ENCODE measurements around the gene IGSF3. TPM values are rescaled to one million over a fixed set of nuclear protein-coding genes. Genes with fewer than 3 reads are reported as not detected.
"Not testable (repeated sequence)": the region's sequence is repeated elsewhere in the genome, so short reads cannot be mapped to it uniquely, and the experiment has no call there.

Gene IGSF3
- total RNA-seq, 1 donor from 2014 or later = 2.1 TPM

GRCh38 chr1:116644096-116644495 is 23.4 kb downstream of the IGSF3 start:
- peaks cover 13% of the 10 kb centered on the region for H3K27me3 Mint-ChIP-seq
- H3K27ac Mint-ChIP-seq; H3K36me3 Mint-ChIP-seq (ENCODE audit: low read depth); intact Hi-C loops (cut with micrococcal nuclease); H3K4me1 Mint-ChIP-seq; H3K4me3 Mint-ChIP-seq; DNase-seq; H3K9me3 Mint-ChIP-seq: not testable (repeated sequence)

- intact Hi-C loops (cut with micrococcal nuclease); H3K4me3 Mint-ChIP-seq; H3K36me3 Mint-ChIP-seq (ENCODE audit: low read depth); H3K27me3 Mint-ChIP-seq; H3K4me1 Mint-ChIP-seq; H3K9me3 Mint-ChIP-seq; H3K27ac Mint-ChIP-seq; DNase-seq: not testable (repeated sequence)
Observed at GRCh38 chr1:116643281-116643751, 24.2 kb downstream of the IGSF3 start.

GRCh38 chr1:116642311-116643280 is 24.9 kb downstream of the IGSF3 start:
- H3K27me3 Mint-ChIP-seq; H3K9me3 Mint-ChIP-seq; intact Hi-C loops (cut with micrococcal nuclease); H3K27ac Mint-ChIP-seq; DNase-seq; H3K36me3 Mint-ChIP-seq (ENCODE audit: low read depth); H3K4me3 Mint-ChIP-seq: not testable (repeated sequence)
- H3K4me1 Mint-ChIP-seq = peaks cover 14% of the 10 kb centered on the region

GRCh38 chr1:116637583-116637982 is 29.9 kb downstream of the IGSF3 start:
- H3K4me3 Mint-ChIP-seq = not testable (repeated sequence)

GRCh38 chr1:116636584-116636983 is 30.9 kb downstream of the IGSF3 start:
- H3K27ac Mint-ChIP-seq; H3K9me3 Mint-ChIP-seq; DNase-seq; H3K36me3 Mint-ChIP-seq (ENCODE audit: low read depth); intact Hi-C loops (cut with micrococcal nuclease); H3K4me3 Mint-ChIP-seq: not testable (repeated sequence)
- H3K27me3 Mint-ChIP-seq = peaks cover 15% of the 10 kb centered on the region
- H3K4me1 Mint-ChIP-seq = peaks cover 20% of the 10 kb centered on the region

More at GRCh38 chr1:116637583-116637982, 29.9 kb downstream of the IGSF3 start:
- H3K27me3 Mint-ChIP-seq; intact Hi-C loops (cut with micrococcal nuclease); H3K9me3 Mint-ChIP-seq; DNase-seq; H3K36me3 Mint-ChIP-seq (ENCODE audit: low read depth): not testable (repeated sequence)
- Mint-ChIP-seq H3K4me1 (peaks cover 16% of the 10 kb centered on the region), H3K27ac (peak overlapping the region; percentile 35)

DNA sequence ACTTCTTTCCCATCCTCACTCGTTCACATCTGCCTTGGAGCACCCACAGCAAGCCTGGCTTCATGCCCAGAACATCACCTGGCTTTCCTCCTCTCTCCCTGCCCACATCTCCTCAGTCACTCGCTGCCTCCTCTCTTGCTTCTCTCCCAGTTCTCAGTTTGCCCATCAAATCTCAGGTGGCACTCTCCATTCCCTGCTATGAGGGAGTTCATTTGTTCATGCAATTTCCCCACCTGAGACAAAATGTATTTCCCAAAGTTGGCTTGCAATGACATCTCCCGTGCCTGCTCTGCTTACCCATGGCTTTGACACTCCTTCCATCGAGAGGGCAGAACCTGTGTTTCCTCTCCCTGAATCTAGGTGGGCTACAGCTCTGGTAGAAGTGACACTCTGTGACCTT is 33.1 kb downstream of the IGSF3 start:
- peaks cover 20% of the 10 kb centered on the region for H3K4me1 Mint-ChIP-seq
- H3K9me3 Mint-ChIP-seq; H3K4me3 Mint-ChIP-seq; H3K27ac Mint-ChIP-seq; H3K36me3 Mint-ChIP-seq (ENCODE audit: low read depth); DNase-seq; intact Hi-C loops (cut with micrococcal nuclease): not testable (repeated sequence)
- peaks cover 14% of the 10 kb centered on the region for H3K27me3 Mint-ChIP-seq

- H3K9me3 Mint-ChIP-seq; H3K36me3 Mint-ChIP-seq (ENCODE audit: low read depth); DNase-seq; intact Hi-C loops (cut with micrococcal nuclease); H3K27ac Mint-ChIP-seq; H3K4me3 Mint-ChIP-seq: not testable (repeated sequence)
- peaks cover 13% of the 10 kb centered on the region for H3K4me1 Mint-ChIP-seq
- H3K27me3 Mint-ChIP-seq = peaks cover 14% of the 10 kb centered on the region
Observed at GRCh38 chr1:116631996-116632925, 35.3 kb downstream of the IGSF3 start.

DNA sequence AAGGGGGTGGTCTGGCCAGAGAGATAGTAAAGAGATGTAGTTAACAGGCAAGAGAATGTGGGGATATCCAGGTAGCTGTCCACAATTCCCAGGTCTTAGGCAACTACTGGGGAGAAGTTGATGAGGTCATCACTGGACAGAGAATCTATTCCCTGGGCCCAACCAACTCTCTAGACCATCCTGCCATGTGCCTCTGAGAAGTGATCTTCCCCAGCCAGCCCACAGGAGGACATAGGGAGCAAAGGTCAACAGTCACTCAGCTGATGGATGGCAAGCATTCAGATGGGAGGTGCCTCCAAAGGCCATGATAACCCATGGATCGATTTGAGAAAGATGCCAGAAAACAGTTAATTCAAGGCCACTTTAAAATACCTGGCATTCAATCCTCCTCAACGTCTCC is 36.0 kb downstream of the IGSF3 start:
- intact Hi-C loops (cut with micrococcal nuclease); H3K27ac Mint-ChIP-seq; H3K9me3 Mint-ChIP-seq; H3K36me3 Mint-ChIP-seq (ENCODE audit: low read depth); H3K4me3 Mint-ChIP-seq; DNase-seq; H3K4me1 Mint-ChIP-seq: not testable (repeated sequence)
- H3K27me3 Mint-ChIP-seq = peaks cover 16% of the 10 kb centered on the region

GRCh38 chr1:116630057-116630456 is 37.5 kb downstream of the IGSF3 start:
- H3K4me3 Mint-ChIP-seq; H3K36me3 Mint-ChIP-seq (ENCODE audit: low read depth); H3K9me3 Mint-ChIP-seq; H3K27ac Mint-ChIP-seq; intact Hi-C loops (cut with micrococcal nuclease); H3K4me1 Mint-ChIP-seq; DNase-seq: not testable (repeated sequence)
- peaks cover 15% of the 10 kb centered on the region for H3K27me3 Mint-ChIP-seq

GRCh38 chr1:116629441-116629840 is 38.1 kb downstream of the IGSF3 start:
- intact Hi-C loops (cut with micrococcal nuclease); H3K27ac Mint-ChIP-seq; H3K9me3 Mint-ChIP-seq; H3K4me3 Mint-ChIP-seq; DNase-seq; H3K36me3 Mint-ChIP-seq (ENCODE audit: low read depth); H3K4me1 Mint-ChIP-seq: not testable (repeated sequence)
- H3K27me3 Mint-ChIP-seq = peaks cover 14% of the 10 kb centered on the region

GRCh38 chr1:116628448-116628847 is 39.1 kb downstream of the IGSF3 start:
- Mint-ChIP-seq H3K36me3 (ENCODE audit: low read depth) (no peaks in the 10 kb centered on the region), H3K9me3 (no peaks in the 10 kb centered on the region), H3K27me3 (peaks cover 14% of the 10 kb centered on the region), H3K4me3 (no peak overlapping the region), H3K4me1 (peaks cover 9% of the 10 kb centered on the region), H3K27ac (peak overlapping the region; percentile 59)
- intact Hi-C loops (cut with micrococcal nuclease) = no loop called here
- DNase-seq = no peak

DNA sequence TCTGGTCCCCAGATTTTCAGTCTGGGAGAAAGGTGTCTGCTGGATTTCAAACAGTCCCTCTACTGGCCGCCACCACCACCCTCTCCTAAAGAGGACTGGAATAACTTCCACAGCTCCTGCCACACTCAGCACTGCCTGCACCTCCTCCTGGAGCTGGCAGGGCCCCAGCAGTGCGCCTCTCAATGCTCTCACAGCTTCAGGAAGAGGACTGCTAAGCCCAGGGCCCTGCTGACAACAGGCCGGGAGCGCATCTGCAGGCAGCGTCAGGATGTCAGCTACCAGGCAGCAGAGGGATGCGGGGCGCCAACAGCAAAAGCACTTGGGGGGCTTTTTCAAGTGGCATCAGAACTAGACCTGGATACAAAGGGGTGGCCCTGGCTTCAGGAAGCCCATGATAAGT is 40.2 kb downstream of the IGSF3 start:
- H3K4me3 Mint-ChIP-seq; H3K36me3 Mint-ChIP-seq (ENCODE audit: low read depth); intact Hi-C loops (cut with micrococcal nuclease); H3K4me1 Mint-ChIP-seq; H3K9me3 Mint-ChIP-seq; H3K27ac Mint-ChIP-seq; DNase-seq: not testable (repeated sequence)
- H3K27me3 Mint-ChIP-seq = peaks cover 12% of the 10 kb centered on the region

- intact Hi-C loops (cut with micrococcal nuclease); H3K9me3 Mint-ChIP-seq; DNase-seq; H3K4me3 Mint-ChIP-seq; H3K27ac Mint-ChIP-seq; H3K36me3 Mint-ChIP-seq (ENCODE audit: low read depth); H3K4me1 Mint-ChIP-seq: not testable (repeated sequence)
- peaks cover 11% of the 10 kb centered on the region for H3K27me3 Mint-ChIP-seq
Observed at GRCh38 chr1:116626915-116627314, 40.6 kb downstream of the IGSF3 start.

DNA sequence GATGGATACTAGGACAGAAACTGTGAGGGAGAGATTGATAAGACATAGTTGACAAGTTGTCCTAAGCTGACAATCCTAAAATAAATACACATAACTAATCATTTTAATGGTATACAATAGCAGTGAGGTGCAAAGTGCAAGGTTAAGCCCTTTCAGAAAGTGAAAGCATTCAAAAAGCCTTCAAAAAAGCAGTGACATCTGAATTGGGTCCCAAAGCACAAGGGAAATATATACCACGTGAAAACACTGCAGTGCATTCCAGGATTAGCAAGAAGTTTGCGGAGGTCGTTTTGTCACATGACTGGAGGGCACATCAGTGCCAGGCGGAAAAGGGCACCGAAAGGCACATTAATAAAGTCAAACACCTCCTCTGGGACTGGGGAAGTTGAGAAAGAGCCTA is 42.4 kb downstream of the IGSF3 start:
- DNase-seq; H3K4me1 Mint-ChIP-seq; H3K27me3 Mint-ChIP-seq; H3K9me3 Mint-ChIP-seq; H3K4me3 Mint-ChIP-seq; H3K36me3 Mint-ChIP-seq (ENCODE audit: low read depth); intact Hi-C loops (cut with micrococcal nuclease); H3K27ac Mint-ChIP-seq: not testable (repeated sequence)
